ENCODE data around the gene CFAP65.
A peak's percentile ranks its signal among the peaks of the same experiment; 100 is the strongest.

The CFAP65 gene

DNA sequence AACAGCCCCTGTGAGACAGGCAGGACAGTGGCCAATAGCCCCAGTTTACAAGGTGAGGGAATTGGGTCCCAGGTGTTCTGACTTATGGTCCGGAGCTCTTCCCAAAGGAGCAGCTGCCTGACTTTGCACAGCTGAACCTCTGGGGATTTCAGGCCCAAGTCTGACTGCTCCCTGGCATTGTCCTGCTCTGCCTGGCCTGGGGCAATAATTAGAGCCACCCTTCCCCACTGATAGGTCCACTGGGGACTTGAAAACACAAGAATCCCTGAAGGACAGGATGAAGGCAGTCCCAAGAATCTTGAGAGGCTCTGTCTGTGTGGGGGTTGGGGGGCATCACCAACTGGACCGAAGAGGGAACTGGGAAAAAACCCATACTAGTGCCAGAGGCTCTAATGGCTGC is 52.7 kb downstream of the CFAP65 start:
- DNase-seq, result no peak

DNA sequence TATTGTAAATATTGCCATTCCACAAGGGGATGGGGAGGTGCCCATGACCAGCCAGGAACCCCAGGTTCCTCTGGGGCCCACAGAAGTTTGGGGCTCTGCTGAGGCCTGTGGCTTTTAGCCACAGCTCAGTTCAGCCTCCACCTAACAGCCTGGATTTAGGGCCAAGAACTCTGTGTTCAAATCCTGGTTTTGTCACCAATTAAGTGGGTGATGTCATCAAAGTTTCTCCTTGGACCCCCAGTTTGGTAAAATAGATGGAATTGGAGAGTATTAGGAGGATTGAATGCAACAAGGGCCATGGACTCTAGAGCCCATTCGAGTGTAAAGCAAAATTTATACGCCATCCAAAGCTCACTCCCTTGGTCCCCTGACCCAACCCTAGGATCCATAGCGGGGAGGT is 53.2 kb downstream of the CFAP65 start:
- no peak for DNase-seq

DNA sequence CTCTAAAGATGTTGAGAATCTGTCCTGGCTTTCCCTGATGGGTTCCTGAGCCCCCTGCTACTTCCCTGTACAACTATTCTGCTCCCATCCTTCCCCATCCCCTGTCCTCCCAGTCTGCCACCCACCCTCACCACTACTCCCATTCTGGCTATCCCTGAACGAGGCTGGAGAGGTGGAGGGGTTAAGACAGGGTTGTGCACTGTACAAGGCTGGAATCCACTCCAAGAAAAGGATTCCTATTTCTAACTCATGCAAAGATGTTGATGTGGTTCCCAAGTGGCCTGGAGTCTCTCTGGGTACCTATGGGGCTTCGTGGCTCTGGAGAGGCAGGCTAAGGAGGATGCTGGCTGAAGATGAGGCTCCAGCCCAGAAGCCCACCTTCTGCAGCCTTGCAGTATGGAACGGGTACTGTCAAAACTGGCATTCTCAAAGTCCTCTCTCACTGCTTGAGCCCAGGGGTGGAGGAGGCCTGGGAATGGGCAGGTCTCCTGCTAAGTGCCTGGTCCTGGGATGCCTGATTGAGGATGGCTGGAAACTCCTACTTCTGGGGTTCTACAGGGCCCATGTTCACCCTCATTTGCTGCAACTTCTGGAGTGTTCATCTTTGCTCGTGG is 55.1 kb downstream of the CFAP65 start:
- DNase-seq, result no peak

DNA sequence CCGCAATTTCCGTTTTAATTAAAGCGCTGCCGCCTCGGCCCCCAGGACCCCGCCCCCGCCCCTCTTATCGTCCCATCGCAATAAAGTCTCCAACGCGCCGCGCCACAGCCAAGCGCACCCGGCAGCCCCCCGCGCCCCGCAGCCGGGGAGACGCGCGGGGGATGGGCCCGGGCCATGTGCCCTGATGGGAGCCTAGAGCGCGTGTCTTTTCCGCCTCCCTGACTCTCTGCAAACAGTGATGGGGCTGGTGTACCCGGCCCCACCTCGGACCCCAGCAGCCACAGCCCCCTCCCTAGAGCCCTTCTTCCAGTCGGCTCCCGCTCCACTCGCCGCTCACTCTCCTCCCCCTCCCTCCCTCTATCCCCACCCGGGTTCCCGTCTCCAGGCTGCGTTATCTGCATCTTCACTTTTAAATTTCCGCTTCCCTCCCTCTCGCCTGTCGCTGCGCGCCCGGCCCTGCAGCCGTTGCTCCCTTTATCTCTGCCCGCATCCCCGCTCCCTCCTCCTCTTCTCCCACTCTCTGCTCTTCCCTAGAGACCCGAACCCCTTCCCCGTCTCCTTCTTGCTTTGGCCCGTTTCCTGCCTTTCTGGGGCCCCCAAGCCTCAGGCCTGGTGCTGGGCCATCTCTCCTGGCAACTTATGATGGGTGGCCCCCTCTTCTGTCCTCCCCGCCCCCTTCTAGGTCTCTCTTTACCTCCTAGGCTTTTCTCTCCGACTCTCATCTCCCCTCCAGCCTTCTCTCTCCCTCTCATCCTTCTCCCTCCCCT is 55.8 kb downstream of the CFAP65 start:
- DNase-seq, result no peak

DNA sequence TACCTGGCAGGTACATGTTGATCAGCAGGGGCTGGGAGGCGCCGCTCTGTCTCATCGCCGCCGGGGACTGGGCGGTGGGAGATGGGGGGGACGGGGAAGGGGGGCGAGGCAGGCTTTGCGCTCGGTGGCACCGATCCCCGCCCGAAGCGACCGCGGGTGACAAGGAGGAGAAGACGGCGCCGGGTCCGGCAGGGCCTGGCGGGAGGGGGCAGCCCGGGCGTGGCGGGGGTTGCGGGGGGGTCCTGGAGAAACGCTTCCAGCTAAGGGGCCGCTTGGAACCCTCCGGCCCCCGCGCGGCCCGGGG is 56.3 kb downstream of the CFAP65 start, which contains the start of gene FEV:
FEV (minus strand) TSS at position 164 of the 304 bp plus-strand sequence; CDS start at position 55, 109 bp downstream.
- DNase-seq, result no peak

DNA sequence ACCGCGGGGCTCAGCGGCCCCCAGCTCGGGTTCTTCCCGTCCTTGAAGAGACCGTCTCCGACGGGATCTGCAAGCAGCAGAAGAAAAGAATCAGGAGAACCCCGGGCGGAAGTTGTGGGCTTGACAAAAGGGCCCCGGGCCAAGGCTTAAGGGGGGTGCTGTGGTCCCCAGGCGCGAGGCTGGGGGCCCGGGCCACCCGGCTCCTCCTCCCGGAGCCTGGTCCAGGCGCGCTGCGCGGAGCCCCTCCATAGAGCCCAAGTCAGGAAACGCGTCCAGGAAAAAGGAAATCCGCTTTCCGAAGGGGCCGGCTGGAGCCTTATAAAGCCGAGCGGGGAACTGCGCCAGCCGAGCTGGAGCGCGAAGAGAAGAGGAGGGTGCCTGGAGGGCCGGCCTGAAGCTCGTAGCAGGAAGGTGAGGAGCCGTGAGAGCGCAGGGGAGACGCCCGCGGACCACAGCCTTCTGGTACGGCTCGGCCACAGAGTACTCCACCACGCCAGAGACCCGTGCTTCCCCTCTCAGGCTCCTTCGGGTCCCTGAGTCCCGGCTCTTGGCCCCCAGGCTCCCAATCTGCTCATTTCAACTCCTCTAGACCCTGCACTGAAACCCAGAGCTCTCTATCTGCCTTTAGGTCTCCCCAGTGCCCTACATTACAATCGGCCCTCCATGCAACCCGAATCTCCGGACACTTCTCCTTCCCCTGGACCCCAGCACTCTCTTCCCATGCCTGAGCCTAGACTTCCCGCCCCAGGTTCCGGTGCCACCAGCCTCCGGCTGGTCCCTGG is 56.9 kb downstream of the CFAP65 start:
- DNase-seq, result no peak

DNA sequence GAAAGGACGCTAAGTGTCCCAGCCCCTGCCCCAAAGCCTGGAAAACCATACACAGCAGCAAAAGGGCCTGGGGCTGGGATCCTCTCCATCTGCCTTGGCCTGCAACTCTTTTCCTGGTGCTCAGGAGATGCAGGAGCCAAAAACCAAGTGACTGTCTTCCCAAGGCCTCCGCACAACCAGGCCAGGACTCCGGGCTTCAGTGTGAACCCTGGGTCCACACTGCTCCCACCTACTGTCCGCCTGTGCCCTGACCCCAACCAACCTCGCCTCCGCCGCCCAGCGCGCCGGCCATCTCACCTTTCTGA is 57.4 kb downstream of the CFAP65 start:
- no peak for DNase-seq

- DNase-seq, result no peak
Measured at GRCh38 chr2:218983263-218983933, 57.9 kb downstream of the CFAP65 start.

DNA sequence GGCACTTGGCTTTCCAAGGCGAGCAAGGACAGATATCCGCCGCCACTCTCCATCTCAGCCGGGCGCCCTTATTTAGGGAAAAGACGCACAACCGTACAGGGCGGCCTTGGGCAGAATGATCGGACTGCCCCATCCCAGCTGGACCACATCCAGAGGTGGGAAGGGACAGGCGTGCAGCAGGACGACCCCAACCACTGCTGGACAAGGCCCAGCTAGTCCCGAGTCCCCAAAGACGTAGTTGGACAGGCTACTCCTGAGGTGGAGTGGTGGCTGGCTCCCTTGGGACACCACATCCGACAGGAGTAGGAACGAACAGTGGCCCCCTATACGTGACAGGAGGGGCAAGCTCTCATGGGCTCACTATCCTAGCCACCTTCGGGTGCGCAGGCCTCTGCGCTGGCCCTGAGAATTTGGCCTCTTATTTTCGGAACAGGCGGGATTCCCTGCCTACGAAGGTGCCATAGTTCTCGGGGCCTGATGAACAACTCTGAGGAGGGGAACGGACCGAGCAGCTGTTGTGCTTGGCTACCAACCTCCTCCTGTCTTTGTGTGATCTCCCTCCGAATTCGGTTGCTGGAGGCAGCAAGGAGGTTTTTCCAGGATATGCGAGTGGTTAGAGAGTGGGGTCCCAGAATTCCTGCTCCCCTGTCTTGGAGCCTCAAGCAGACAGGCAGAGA is 58.6 kb downstream of the CFAP65 start:
- DNase-seq, result no peak

DNA sequence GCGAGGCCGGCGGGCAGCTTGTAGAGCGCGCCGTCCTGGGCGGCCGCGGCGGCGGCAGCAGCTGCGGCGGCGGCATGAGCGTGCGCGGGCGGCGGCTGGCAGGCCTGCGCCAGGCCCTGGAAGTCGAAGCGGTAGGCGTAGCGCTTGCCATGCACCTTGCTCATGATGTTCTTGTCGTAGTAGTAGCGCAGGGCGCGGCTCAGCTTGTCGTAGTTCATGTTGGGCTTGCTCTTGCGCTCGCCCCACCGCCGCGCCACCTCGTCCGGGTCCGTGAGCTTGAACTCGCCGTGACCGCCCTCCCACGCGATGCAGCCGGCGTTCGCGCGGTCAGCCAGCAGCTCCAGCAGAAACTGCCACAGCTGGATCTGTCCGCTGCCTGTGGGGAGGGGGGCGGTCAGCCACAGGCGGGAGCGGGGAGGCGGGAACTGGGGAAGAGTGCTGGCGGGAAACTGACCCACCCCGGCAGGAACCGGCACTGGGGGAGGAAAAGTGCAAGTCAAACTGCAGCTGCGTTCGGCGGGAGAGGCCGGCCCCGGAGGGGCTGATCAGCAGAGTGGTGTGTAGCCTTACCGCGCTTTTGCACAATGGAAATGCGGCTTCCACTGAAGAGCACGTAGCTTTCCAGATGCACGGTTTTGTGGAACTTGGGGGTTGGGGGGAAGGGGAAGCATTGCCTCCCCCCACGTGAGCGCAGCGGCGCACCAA is 59.3 kb downstream of the CFAP65 start:
- no peak for DNase-seq

GRCh38 chr2:218981390-218981880 is 59.9 kb downstream of the CFAP65 start:
- no peak for DNase-seq

GRCh38 chr2:218980735-218981389 is 60.5 kb downstream of the CFAP65 start:
- DNase-seq, result no peak

DNA sequence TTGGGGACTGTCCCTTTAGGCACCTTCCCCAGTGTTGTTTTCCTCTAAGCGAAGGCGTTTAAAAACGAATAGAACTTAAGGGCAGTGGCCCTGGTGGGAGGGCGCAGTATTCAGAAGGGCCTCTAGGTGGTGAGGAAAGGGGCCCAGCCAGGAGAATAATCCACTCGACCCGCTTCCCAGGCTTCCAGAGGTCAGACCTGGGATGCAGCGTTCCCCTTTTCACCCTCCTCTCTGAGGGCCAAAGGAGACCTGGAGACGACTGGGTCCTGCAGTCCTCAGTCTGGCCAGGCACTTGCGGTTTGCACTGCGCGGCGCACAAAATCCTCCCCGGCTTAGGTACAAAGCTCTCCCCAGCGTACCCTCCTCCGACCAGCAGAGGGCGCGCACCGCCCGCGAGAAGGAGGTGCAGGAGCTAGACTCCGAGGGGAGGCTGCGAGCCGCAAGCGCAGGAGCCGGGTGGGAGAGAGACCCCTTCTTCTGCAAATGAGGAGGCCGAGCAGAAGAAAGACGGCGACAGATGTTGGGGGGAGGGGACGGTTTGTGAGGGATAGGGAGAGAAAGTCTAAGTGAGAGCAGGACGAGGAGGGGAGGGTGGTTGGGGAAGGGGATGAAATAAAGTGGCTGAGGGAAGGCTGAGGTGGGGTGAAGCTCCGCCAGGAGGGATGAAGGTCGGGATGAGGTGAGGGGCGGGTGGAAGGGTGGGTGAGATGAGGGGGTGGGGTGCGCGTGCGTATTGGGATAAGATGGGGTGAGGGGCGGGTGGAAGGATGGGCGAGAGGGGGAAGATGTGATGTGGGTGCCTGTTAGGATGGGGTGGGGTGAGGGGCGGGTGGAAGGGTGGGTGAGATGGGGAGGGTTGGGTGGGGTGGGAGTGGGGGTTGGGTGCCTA is 61.2 kb downstream of the CFAP65 start:
- DNase-seq, result peak; percentile 57

GRCh38 chr2:218975060-218975777 is 66.1 kb downstream of the CFAP65 start:
- no peak for DNase-seq

DNA sequence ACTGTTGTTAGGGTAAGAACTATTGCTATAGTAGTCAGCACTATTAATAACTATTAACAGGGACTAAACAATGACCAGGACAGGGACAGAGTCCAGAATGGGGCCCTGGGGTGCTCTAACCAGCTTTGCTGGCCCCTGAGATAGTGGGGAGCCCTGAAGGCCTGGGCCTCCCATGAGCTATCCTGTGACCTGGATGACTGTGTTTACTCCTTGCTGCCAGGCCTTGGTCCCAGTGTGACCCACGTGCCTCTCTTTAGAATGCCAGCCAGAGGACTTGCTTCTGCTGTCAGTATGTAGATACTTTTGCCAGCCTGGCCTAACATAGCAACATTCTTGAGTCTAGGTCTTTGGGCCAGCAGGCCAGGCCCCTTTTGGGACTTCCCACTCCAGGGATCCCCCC is 70.4 kb downstream of the CFAP65 start:
- no peak for DNase-seq

DNA sequence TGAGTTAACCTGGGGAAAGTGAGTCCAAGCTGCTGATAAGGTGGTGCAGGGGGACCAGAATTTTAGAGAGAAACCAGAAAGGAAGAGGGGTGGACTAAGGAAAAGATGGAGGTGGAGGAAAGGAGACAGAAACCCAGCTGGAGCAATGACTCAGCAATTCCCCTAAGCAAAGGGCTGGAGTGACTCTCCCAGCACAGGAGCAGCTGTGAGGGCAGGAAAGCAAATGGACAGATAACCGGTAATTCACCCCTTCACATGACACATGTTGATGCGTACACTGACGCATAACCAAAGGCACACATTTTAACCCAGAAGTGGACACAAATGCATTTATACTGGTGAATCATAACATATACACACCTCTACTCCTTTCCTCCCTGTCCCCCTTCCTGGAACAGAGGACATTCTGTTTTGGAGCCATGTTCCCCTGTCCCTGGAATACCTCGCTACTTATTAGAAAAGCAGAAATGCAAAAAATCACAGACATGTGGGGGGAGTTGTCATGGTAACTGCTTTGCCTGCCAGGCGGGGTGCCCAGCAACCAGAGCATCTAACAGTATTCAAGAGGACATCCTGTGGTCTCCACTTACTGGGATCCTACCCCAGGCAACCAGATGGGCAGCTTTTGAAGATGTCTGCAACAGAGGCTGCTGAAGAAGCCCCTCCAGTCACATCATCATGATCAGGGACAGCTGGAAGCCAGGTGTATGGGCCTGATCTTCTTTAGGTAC is 77.1 kb downstream of the CFAP65 start:
- DNase-seq, result no peak

- DNase-seq, result no peak
Measured at GRCh38 chr2:218963601-218964000, 77.7 kb downstream of the CFAP65 start.

- DNase-seq, result peak; percentile 93
Measured at GRCh38 chr2:218962859-218963492, 78.3 kb downstream of the CFAP65 start.
